Astrocyte (in vitro differentiated cells and primary cell): Measurements from ENCODE around the gene TRPM3. TPM values are rescaled to one million over a fixed set of nuclear protein-coding genes. Genes with fewer than 3 reads are reported as not detected.

Source experiments
- DNase-seq: peaks from one replicate; pipeline ENCODE4 v3.0.0-alpha.2; 2010; ENCODE audit warnings: low read depth
- FAIRE-seq: peaks from 2 replicates; lab custom pipeline; 2011; peaks lifted over from hg19 to GRCh38; lab: Jason Lieb, UNC
- H2AFZ ChIP-seq: 2 replicates; pipeline ENCODE4 v1.6.0; 2012; ENCODE audit warnings: low read depth, low read length, inconsistent platforms
- H3K27ac ChIP-seq: 2 replicates; pipeline ENCODE4 v1.5.1; 2011; ENCODE audit warnings: low read depth, low read length, inconsistent platforms
- H3K27me3 ChIP-seq: 2 replicates; pipeline ENCODE4 v1.6.0; 2011; ENCODE audit warnings: low read length, inconsistent platforms; ENCODE audit not compliant: insufficient read depth
- H3K36me3 ChIP-seq: 2 replicates; pipeline ENCODE4 v1.5.1; 2011; ENCODE audit warnings: low read length, inconsistent platforms; ENCODE audit not compliant: insufficient read depth
- H3K4me1 ChIP-seq: 2 replicates; pipeline ENCODE4 v1.5.1; 2011; ENCODE audit warnings: low read length, inconsistent platforms; ENCODE audit not compliant: insufficient read depth
- H3K4me2 ChIP-seq: 2 replicates; pipeline ENCODE4 v1.6.0; 2012; ENCODE audit warnings: low read length, inconsistent platforms
- H3K4me3 ChIP-seq: 2 replicates; pipeline ENCODE4 v1.5.1; 2011; ENCODE audit warnings: low read depth, mild to moderate bottlenecking, low read length, inconsistent platforms; ENCODE audit not compliant: insufficient read depth
- H3K79me2 ChIP-seq: 2 replicates; pipeline ENCODE4 v1.6.0; 2012; ENCODE audit warnings: mild to moderate bottlenecking, low read length, inconsistent platforms; ENCODE audit not compliant: insufficient read depth
- H3K9ac ChIP-seq: 2 replicates; pipeline ENCODE4 v1.6.0; 2012; ENCODE audit warnings: mild to moderate bottlenecking, low read length, inconsistent platforms
- H3K9me3 ChIP-seq: 2 replicates; pipeline ENCODE4 v1.5.1; 2012; ENCODE audit warnings: low read depth, mild to moderate bottlenecking, low read length, inconsistent platforms; ENCODE audit not compliant: insufficient read depth
- H4K20me1 ChIP-seq: 2 replicates; pipeline ENCODE4 v1.6.0; 2012; ENCODE audit warnings: low read length, inconsistent platforms; ENCODE audit not compliant: insufficient read depth
- H3K27ac Mint-ChIP-seq: one replicate; pipeline ENCODE4 v1.8.0; 2021; ENCODE audit warnings: mild to moderate bottlenecking, mixed read lengths; ENCODE audit not compliant: unreplicated experiment
- H3K27me3 Mint-ChIP-seq: one replicate; pipeline ENCODE4 v1.8.0; 2021; ENCODE audit warnings: low read depth, mixed read lengths; ENCODE audit not compliant: unreplicated experiment
- H3K36me3 Mint-ChIP-seq: one replicate; pipeline ENCODE4 v1.8.0; 2021; ENCODE audit warnings: low read depth, mixed read lengths; ENCODE audit not compliant: unreplicated experiment
- H3K4me1 Mint-ChIP-seq: one replicate; pipeline ENCODE4 v1.8.0; 2021; ENCODE audit warnings: low read depth, mixed read lengths; ENCODE audit not compliant: unreplicated experiment
- H3K4me3 Mint-ChIP-seq: one replicate; pipeline ENCODE4 v1.8.0; 2021; ENCODE audit warnings: mild to moderate bottlenecking, moderate library complexity, mixed read lengths; ENCODE audit not compliant: unreplicated experiment
- H3K9me3 Mint-ChIP-seq: one replicate; pipeline ENCODE4 v1.8.0; 2021; ENCODE audit warnings: mild to moderate bottlenecking, mixed read lengths; ENCODE audit not compliant: unreplicated experiment
- CTCF ChIP-seq: IDR thresholded peaks from 2 replicates; pipeline ENCODE4 v1.5.1; 2011; ENCODE audit warnings: low read depth, mild to moderate bottlenecking, inconsistent platforms, low read length, moderate library complexity; ENCODE audit not compliant: insufficient read depth
- EZH2 ChIP-seq: IDR thresholded peaks from 2 replicates; pipeline ENCODE4 v1.6.1; 2012; ENCODE audit warnings: mild to moderate bottlenecking, low read length, inconsistent platforms; ENCODE audit not compliant: insufficient read depth
- total RNA-seq: library from RNA; stranded (reverse); gene quantifications from 2 replicates; pipeline ENCODE4 v1.2.1, GENCODE V29; 2021

Gene TRPM3
- total RNA-seq, 1 donor from 2014 or later, result 0.14 TPM

- Mint-ChIP-seq H3K27ac (peak overlapping the region; percentile 89), H3K27me3 (no peaks in the 10 kb centered on the region), H3K4me1 (peaks cover 17% of the 10 kb centered on the region), H3K36me3 (no peaks in the 10 kb centered on the region), H3K9me3 (no peaks in the 10 kb centered on the region), H3K4me3 (no peak overlapping the region)
- Histone ChIP-seq H3K27me3 (no peaks in the 10 kb centered on the region), H4K20me1 (no peaks in the 10 kb centered on the region), H3K4me2 (peak overlapping the region; percentile 56), H3K36me3 (no peaks in the 10 kb centered on the region), H3K79me2 (no peaks in the 10 kb centered on the region), H3K4me3 (no peak overlapping the region), H3K9ac (peak overlapping the region; percentile 14), H3K27ac (peak overlapping the region; percentile 53), H3K9me3 (no peaks in the 10 kb centered on the region), H2AFZ (peak overlapping the region; percentile 25), H3K4me1 (peaks cover 14% of the 10 kb centered on the region)
- FAIRE-seq (peak; percentile 85), DNase-seq (peak; percentile 91)
- TF ChIP-seq CTCF, result no peak
- TF ChIP-seq EZH2, result no peak
Measured at GRCh38 chr9:70563431-70564204, 557.8 kb downstream of the TRPM3 start.

GRCh38 chr9:70563010-70563409 is 558.4 kb downstream of the TRPM3 start:
- no peaks in the 10 kb centered on the region for H3K9me3 Mint-ChIP-seq
- DNase-seq (no peak), FAIRE-seq (no peak)
- H3K27me3 ChIP-seq, result no peaks in the 10 kb centered on the region
- peaks cover 17% of the 10 kb centered on the region for H3K4me1 Mint-ChIP-seq
- H3K4me3 Mint-ChIP-seq, result no peak overlapping the region
- peak overlapping the region; percentile 14 for H3K9ac ChIP-seq
- no peaks in the 10 kb centered on the region for H3K27me3 Mint-ChIP-seq
- H3K36me3 Mint-ChIP-seq, result no peaks in the 10 kb centered on the region
- TF ChIP-seq CTCF (no peak), EZH2 (no peak)
- H3K36me3 ChIP-seq, result no peaks in the 10 kb centered on the region
- H3K4me2 ChIP-seq, result no peak overlapping the region
- no peak overlapping the region for H2AFZ ChIP-seq
- no peak overlapping the region for H3K4me3 ChIP-seq
- H4K20me1 ChIP-seq, result no peaks in the 10 kb centered on the region
- H3K9me3 ChIP-seq, result no peaks in the 10 kb centered on the region
- peak overlapping the region; percentile 53 for H3K27ac ChIP-seq
- no peaks in the 10 kb centered on the region for H3K79me2 ChIP-seq
- H3K27ac Mint-ChIP-seq, result peak overlapping the region; percentile 89
- peaks cover 14% of the 10 kb centered on the region for H3K4me1 ChIP-seq
